GM12873 (cell line): ENCODE results near the gene CROCC2.

Experiments used
- CTCF ChIP-seq: IDR thresholded peaks from 2 replicates; pipeline ENCODE4 v1.5.1; 2012; ENCODE audit warnings: low read depth, mild to moderate bottlenecking, moderate library complexity, low read length, control low read depth; ENCODE audit not compliant: insufficient read depth; ENCODE audit errors: missing control alignments

The CROCC2 gene

DNA sequence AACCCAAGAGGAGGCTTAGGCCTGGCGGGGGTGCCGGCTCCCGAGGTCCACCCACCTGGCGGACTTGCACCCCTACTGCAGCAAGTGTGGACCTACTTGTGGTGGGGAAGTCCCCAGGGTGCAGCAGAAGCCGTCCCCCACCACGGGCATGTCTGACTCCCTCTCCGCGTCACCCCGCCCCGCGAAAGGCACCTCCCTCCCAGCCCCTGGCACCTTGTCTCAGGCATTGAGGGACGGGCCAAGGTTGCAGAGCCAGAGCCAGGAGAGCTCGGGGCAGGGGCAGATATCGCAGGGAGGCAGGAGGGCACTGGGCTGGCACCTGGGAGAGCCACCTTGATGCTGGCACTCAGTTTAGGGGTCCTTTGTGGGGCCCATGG is 19.0 kb downstream of the CROCC2 start:
- no peak for TF ChIP-seq CTCF

DNA sequence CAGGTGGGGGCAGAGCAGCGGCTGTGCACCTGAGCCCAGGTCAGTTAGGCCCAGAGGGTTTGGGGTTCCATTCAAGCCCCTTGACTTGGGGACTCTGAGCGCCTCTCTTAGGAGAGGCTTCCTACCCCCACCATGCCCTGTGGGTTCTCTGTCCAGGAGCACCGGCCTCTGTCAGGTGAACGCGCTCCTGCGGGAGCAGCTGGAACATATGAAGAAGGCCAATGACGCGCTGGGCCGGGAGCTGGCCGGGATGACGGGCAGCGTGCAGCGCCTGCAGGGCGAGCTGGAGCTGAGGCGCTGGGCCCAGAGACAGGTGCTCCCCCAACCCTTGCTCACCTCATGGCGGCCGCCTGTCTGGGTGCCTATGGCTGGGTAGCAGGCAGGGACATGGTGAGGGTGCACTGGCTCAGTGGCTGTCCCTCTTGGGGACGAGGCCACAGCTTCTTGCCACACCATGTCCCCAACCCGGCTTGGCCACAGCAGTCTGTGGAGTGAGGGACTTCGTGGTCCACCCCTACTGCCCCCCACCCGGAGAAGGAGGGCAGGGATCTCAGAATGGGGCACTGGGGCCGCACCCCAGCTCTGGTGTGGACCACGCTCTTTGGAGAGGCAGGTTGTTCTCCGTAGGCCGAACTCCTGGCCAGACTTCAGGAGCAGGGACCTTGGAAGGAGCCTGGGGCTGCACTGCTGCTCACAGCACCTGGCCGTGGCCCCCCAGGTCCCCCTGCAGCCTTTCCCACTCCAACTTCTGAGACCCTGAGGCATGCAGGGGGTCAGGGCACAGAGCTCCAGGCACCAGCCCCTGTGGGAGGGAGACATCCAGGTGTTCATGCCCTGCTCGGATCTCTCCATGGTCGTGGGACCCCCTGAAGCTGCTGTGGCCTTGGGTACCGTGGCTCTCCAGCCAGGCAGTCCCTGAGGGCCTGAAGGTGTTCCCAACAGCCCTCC is 19.7 kb downstream of the CROCC2 start:
- no peak for TF ChIP-seq CTCF

DNA sequence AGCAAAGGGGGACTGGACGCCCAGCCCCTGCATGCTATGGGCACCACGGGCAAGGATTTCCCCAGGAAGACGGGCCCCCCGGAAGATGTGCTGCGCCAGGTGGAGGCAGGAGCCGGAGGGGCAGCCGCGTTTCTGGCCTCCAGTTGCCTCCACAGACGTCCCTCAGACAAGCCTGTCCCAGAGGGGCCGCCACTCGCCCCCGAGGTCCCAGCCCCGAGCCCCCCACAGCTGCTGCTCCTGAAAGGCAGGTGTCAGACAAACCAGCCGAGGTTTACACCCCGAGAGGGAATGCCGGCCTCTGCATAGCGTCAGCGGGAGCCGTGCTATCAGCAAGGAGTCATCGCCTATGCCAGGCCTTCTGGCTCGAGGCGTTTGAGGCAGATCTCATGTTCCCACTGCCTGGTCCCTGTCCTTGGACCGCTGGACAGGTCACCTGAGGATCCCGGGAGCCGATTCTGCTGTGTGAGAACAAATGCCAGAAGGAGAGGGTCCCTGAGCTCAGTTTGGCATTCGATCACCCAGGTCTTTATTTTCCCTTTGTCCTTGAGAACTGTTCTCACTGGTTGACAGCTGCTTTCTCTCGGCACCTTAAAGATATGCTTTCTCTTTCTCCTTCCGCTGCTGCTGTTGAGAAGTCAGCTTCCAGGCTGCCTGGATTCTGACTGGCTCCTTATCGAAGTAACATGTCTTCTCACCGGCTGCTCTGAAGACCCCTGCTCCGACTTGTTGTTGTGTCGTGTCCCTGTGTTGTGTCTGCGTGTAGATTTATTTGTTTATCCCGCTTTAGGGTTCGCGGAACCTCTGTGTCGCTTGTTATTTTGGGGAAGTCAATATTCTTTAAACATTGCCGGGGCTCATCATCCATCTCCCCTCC is 20.6 kb downstream of the CROCC2 start:
- no peak for TF ChIP-seq CTCF

- TF ChIP-seq CTCF = no peak
Measured at GRCh38 chr2:240927390-240927781, 21.2 kb downstream of the CROCC2 start.

- no peak for TF ChIP-seq CTCF
Measured at GRCh38 chr2:240928476-240929363, 22.6 kb downstream of the CROCC2 start.

- TF ChIP-seq CTCF = no peak
Measured at GRCh38 chr2:240929364-240930095, 23.4 kb downstream of the CROCC2 start.
